Prostate gland (tissue), 2 donors: ENCODE measurements around the gene PHIP.

Experiments used
- CTCF ChIP-seq, 4 experiments: fragments of 200-600 bp in 2 of 4; fragments of 450-650 bp in 2 of 4; sonication (generic) in 2 of 4; IDR thresholded peaks; 1 replicate in 3 of 4; 2 replicates in 1 of 4; pipeline ENCODE4 v1.5.1; 2016 to 2019; ENCODE audit warnings: antibody characterized with exemption in 4 of 4, mild to moderate bottlenecking in 2 of 4, moderate library complexity in 2 of 4
- POLR2A ChIP-seq: fragments of 450-650 bp; IDR thresholded peaks from one replicate; pipeline ENCODE4 v1.6.1; 2016; ENCODE audit warnings: antibody characterized with exemption, mild to moderate bottlenecking

GRCh38 chr6:78993955-78994354, 84.1 kb downstream of the PHIP start:
- no peak for TF ChIP-seq POLR2A
- no peak for TF ChIP-seq CTCF (IDR thresholded peaks at IDR 0.05)
